ENCODE measurements around the gene ST13. TPM values are rescaled to one million over a fixed set of nuclear protein-coding genes. Genes with fewer than 3 reads are reported as not detected.

Gene ST13
- total RNA-seq = 100 to 1,000 TPM; 162 to 248 (median 190) TPM

GRCh38 chr22:40856513-40857308 is at the start of gene ST13, which contains the start of gene XPNPEP3:
Gene ST13, minus strand, starts transcription at chr22:40856639. Its CDS starts 99 bp downstream, at chr22:40856540.
Gene XPNPEP3, plus strand, starts transcription at chr22:40857148. Its CDS starts 34 bp downstream, at chr22:40857182.
- peaks cover 0 to 13% of the 10 kb centered on the region in 2 donors for H3K4me1 ChIP-seq
- DNase-seq (ENCODE audit: low spot score in 2 of 2) = peak; percentile 97 to 98
- intact Hi-C loops (cut with DNase I; ENCODE audit: low total_unique reads) = loop anchor here (10.0 kb wide), 1 partner anchor 588 kb away; the partner anchor contains the start of gene TOB2
- TF ChIP-seq POLR2AphosphoS5 (IDR thresholded peaks at IDR 0.05) (peak; percentile 71 to 89 (median 86)), POLR2A (IDR thresholded peaks at IDR 0.05) (peak; percentile 40)
- TF ChIP-seq, protein P1, sequence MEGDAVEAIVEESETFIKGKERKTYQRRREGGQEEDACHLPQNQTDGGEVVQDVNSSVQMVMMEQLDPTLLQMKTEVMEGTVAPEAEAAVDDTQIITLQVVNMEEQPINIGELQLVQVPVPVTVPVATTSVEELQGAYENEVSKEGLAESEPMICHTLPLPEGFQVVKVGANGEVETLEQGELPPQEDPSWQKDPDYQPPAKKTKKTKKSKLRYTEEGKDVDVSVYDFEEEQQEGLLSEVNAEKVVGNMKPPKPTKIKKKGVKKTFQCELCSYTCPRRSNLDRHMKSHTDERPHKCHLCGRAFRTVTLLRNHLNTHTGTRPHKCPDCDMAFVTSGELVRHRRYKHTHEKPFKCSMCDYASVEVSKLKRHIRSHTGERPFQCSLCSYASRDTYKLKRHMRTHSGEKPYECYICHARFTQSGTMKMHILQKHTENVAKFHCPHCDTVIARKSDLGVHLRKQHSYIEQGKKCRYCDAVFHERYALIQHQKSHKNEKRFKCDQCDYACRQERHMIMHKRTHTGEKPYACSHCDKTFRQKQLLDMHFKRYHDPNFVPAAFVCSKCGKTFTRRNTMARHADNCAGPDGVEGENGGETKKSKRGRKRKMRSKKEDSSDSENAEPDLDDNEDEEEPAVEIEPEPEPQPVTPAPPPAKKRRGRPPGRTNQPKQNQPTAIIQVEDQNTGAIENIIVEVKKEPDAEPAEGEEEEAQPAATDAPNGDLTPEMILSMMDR (IDR thresholded peaks at IDR 0.05) = no peak
- no peaks in the 10 kb centered on the region for H3K9me3 ChIP-seq
- no peaks in the 10 kb centered on the region for H3K36me3 ChIP-seq
- H3K27ac ChIP-seq = peak within 1 kb of the TSS; percentile 98
- H3K4me3 ChIP-seq = peak within 1 kb of the TSS; percentile 88 to 95 (median 94)
- H3K27me3 ChIP-seq = no peaks in the 10 kb centered on the region

GRCh38 chr22:40904101-40904500 is 47.7 kb upstream of the ST13 start:
- H3K27ac ChIP-seq = no peak overlapping the region
- H3K27me3 ChIP-seq = no peaks in the 10 kb centered on the region
- peaks cover 4% of the 10 kb centered on the region for H3K36me3 ChIP-seq
- H3K4me3 ChIP-seq = no peak overlapping the region
- no peak for DNase-seq (ENCODE audit: low spot score in 2 of 2)
- TF ChIP-seq, protein P1 (IDR thresholded peaks at IDR 0.05) = no peak
- TF ChIP-seq POLR2A (IDR thresholded peaks at IDR 0.05) (no peak), POLR2AphosphoS5 (IDR thresholded peaks at IDR 0.05) (no peak)
- intact Hi-C loops (cut with DNase I; ENCODE audit: low total_unique reads) = no loop called here
- H3K4me1 ChIP-seq = no peaks in the 10 kb centered on the region
- no peaks in the 10 kb centered on the region for H3K9me3 ChIP-seq

GRCh38 chr22:40898850-40899357 is 42.5 kb upstream of the ST13 start:
- Histone ChIP-seq H3K36me3 (no peaks in the 10 kb centered on the region), H3K4me3 (no peak overlapping the region), H3K27ac (no peak overlapping the region), H3K27me3 (no peaks in the 10 kb centered on the region), H3K9me3 (no peaks in the 10 kb centered on the region), H3K4me1 (no peaks in the 10 kb centered on the region)
- TF ChIP-seq POLR2AphosphoS5 (IDR thresholded peaks at IDR 0.05) = no peak
- TF ChIP-seq, protein P1 (IDR thresholded peaks at IDR 0.05) = peak in 2 of 3 donors; percentile 25 to 31
- intact Hi-C loops (cut with DNase I; ENCODE audit: low total_unique reads) = no loop called here
- no peak for DNase-seq (ENCODE audit: low spot score in 2 of 2)

GRCh38 chr22:40894417-40894816 is 38.0 kb upstream of the ST13 start:
- Histone ChIP-seq H3K36me3 (no peaks in the 10 kb centered on the region), H3K9me3 (no peaks in the 10 kb centered on the region), H3K4me1 (no peaks in the 10 kb centered on the region), H3K27ac (no peak overlapping the region), H3K27me3 (no peaks in the 10 kb centered on the region), H3K4me3 (no peak overlapping the region)
- no peak for TF ChIP-seq POLR2AphosphoS5 (IDR thresholded peaks at IDR 0.05)
- TF ChIP-seq POLR2A (IDR thresholded peaks at IDR 0.05) = no peak
- TF ChIP-seq, protein P1 (IDR thresholded peaks at IDR 0.05) = no peak
- DNase-seq (ENCODE audit: low spot score in 2 of 2) = no peak
- intact Hi-C loops (cut with DNase I; ENCODE audit: low total_unique reads) = no loop called here

- intact Hi-C loops (cut with DNase I; ENCODE audit: low total_unique reads) = no loop called here
- no peaks in the 10 kb centered on the region for H3K36me3 ChIP-seq
- DNase-seq (ENCODE audit: low spot score in 2 of 2) = no peak
- no peaks in the 10 kb centered on the region for H3K4me1 ChIP-seq
- H3K4me3 ChIP-seq = no peak overlapping the region
- H3K27me3 ChIP-seq = no peaks in the 10 kb centered on the region
- no peak for TF ChIP-seq POLR2AphosphoS5 (IDR thresholded peaks at IDR 0.05)
- no peak overlapping the region for H3K27ac ChIP-seq
- no peaks in the 10 kb centered on the region for H3K9me3 ChIP-seq
Measured at GRCh38 chr22:40890881-40891280, 34.4 kb upstream of the ST13 start.
